ENCODE measurements around the gene DERL3.

The DERL3 gene

GRCh38 chr22:23796461-23796860, 42.3 kb downstream of the DERL3 start:
- Histone ChIP-seq H3K4me3 (ENCODE audit: low read depth, low read length) (no peak overlapping the region), H3K9me3 (ENCODE audit: control insufficient read depth, insufficient read depth, low read depth, low read length) (no peaks in the 10 kb centered on the region), H3K27me3 (ENCODE audit: control insufficient read depth, insufficient read depth, low read length) (no peaks in the 10 kb centered on the region), H3K9ac (ENCODE audit: low read length) (no peak overlapping the region), H3K4me1 (ENCODE audit: control insufficient read depth, insufficient read depth, low read length) (no peaks in the 10 kb centered on the region), H3K36me3 (ENCODE audit: control insufficient read depth, insufficient read depth, low read length) (peaks cover 81% of the 10 kb centered on the region), H3K27ac (ENCODE audit: low read depth, low read length) (no peak overlapping the region)

- Histone ChIP-seq H3K9me3 (ENCODE audit: control insufficient read depth, insufficient read depth, low read depth, low read length) (no peaks in the 10 kb centered on the region), H3K4me3 (ENCODE audit: low read depth, low read length) (no peak overlapping the region), H3K27ac (ENCODE audit: low read depth, low read length) (no peak overlapping the region), H3K27me3 (ENCODE audit: control insufficient read depth, insufficient read depth, low read length) (no peaks in the 10 kb centered on the region), H3K36me3 (ENCODE audit: control insufficient read depth, insufficient read depth, low read length) (peaks cover 70% of the 10 kb centered on the region), H3K9ac (ENCODE audit: low read length) (peak overlapping the region; percentile 17), H3K4me1 (ENCODE audit: control insufficient read depth, insufficient read depth, low read length) (peaks cover 16% of the 10 kb centered on the region)
Measured at GRCh38 chr22:23793326-23793725, 45.5 kb downstream of the DERL3 start.

GRCh38 chr22:23791738-23792645, 46.8 kb downstream of the DERL3 start:
- H3K4me3 ChIP-seq (ENCODE audit: low read depth, low read length) = no peak overlapping the region
- no peak overlapping the region for H3K9ac ChIP-seq (ENCODE audit: low read length)
- H3K27ac ChIP-seq (ENCODE audit: low read depth, low read length) = no peak overlapping the region
- H3K36me3 ChIP-seq (ENCODE audit: control insufficient read depth, insufficient read depth, low read length) = peaks cover 62% of the 10 kb centered on the region
- peaks cover 16% of the 10 kb centered on the region for H3K4me1 ChIP-seq (ENCODE audit: control insufficient read depth, insufficient read depth, low read length)
- H3K27me3 ChIP-seq (ENCODE audit: control insufficient read depth, insufficient read depth, low read length) = no peaks in the 10 kb centered on the region
- no peaks in the 10 kb centered on the region for H3K9me3 ChIP-seq (ENCODE audit: control insufficient read depth, insufficient read depth, low read depth, low read length)

GRCh38 chr22:23790819-23791737, 47.7 kb downstream of the DERL3 start:
- H3K9ac ChIP-seq (ENCODE audit: low read length) = no peak overlapping the region
- H3K27ac ChIP-seq (ENCODE audit: low read depth, low read length) = no peak overlapping the region
- no peaks in the 10 kb centered on the region for H3K27me3 ChIP-seq (ENCODE audit: control insufficient read depth, insufficient read depth, low read length)
- H3K9me3 ChIP-seq (ENCODE audit: control insufficient read depth, insufficient read depth, low read depth, low read length) = no peaks in the 10 kb centered on the region
- no peak overlapping the region for H3K4me3 ChIP-seq (ENCODE audit: low read depth, low read length)
- peaks cover 54% of the 10 kb centered on the region for H3K36me3 ChIP-seq (ENCODE audit: control insufficient read depth, insufficient read depth, low read length)
- peaks cover 22% of the 10 kb centered on the region for H3K4me1 ChIP-seq (ENCODE audit: control insufficient read depth, insufficient read depth, low read length)

GRCh38 chr22:23789638-23790037, 49.2 kb downstream of the DERL3 start:
- no peaks in the 10 kb centered on the region for H3K27me3 ChIP-seq (ENCODE audit: control insufficient read depth, insufficient read depth, low read length)
- no peak overlapping the region for H3K9ac ChIP-seq (ENCODE audit: low read length)
- H3K4me1 ChIP-seq (ENCODE audit: control insufficient read depth, insufficient read depth, low read length) = peaks cover 22% of the 10 kb centered on the region
- H3K36me3 ChIP-seq (ENCODE audit: control insufficient read depth, insufficient read depth, low read length) = peaks cover 41% of the 10 kb centered on the region
- H3K9me3 ChIP-seq (ENCODE audit: control insufficient read depth, insufficient read depth, low read depth, low read length) = no peaks in the 10 kb centered on the region
- no peak overlapping the region for H3K27ac ChIP-seq (ENCODE audit: low read depth, low read length)
- no peak overlapping the region for H3K4me3 ChIP-seq (ENCODE audit: low read depth, low read length)

GRCh38 chr22:23789121-23789520, 49.7 kb downstream of the DERL3 start:
- H3K27me3 ChIP-seq (ENCODE audit: control insufficient read depth, insufficient read depth, low read length) = no peaks in the 10 kb centered on the region
- peaks cover 22% of the 10 kb centered on the region for H3K4me1 ChIP-seq (ENCODE audit: control insufficient read depth, insufficient read depth, low read length)
- no peak overlapping the region for H3K9ac ChIP-seq (ENCODE audit: low read length)
- no peaks in the 10 kb centered on the region for H3K9me3 ChIP-seq (ENCODE audit: control insufficient read depth, insufficient read depth, low read depth, low read length)
- H3K36me3 ChIP-seq (ENCODE audit: control insufficient read depth, insufficient read depth, low read length) = peaks cover 36% of the 10 kb centered on the region
- no peak overlapping the region for H3K27ac ChIP-seq (ENCODE audit: low read depth, low read length)
- H3K4me3 ChIP-seq (ENCODE audit: low read depth, low read length) = no peak overlapping the region

- Histone ChIP-seq H3K36me3 (ENCODE audit: control insufficient read depth, insufficient read depth, low read length) (peaks cover 28% of the 10 kb centered on the region), H3K9me3 (ENCODE audit: control insufficient read depth, insufficient read depth, low read depth, low read length) (no peaks in the 10 kb centered on the region), H3K27me3 (ENCODE audit: control insufficient read depth, insufficient read depth, low read length) (no peaks in the 10 kb centered on the region), H3K4me1 (ENCODE audit: control insufficient read depth, insufficient read depth, low read length) (peaks cover 22% of the 10 kb centered on the region), H3K4me3 (ENCODE audit: low read depth, low read length) (peak overlapping the region; percentile 80), H3K27ac (ENCODE audit: low read depth, low read length) (no peak overlapping the region; the same call in 1 of the 2 replicates), H3K9ac (ENCODE audit: low read length) (peak overlapping the region; percentile 82)
Measured at GRCh38 chr22:23787910-23788309, 50.9 kb downstream of the DERL3 start.

GRCh38 chr22:23787600-23787896, 51.3 kb downstream of the DERL3 start:
- Histone ChIP-seq H3K9me3 (ENCODE audit: control insufficient read depth, insufficient read depth, low read depth, low read length) (no peaks in the 10 kb centered on the region), H3K4me3 (ENCODE audit: low read depth, low read length) (peak overlapping the region; percentile 80), H3K36me3 (ENCODE audit: control insufficient read depth, insufficient read depth, low read length) (peaks cover 24% of the 10 kb centered on the region), H3K27ac (ENCODE audit: low read depth, low read length) (no peak overlapping the region; the same call in 1 of the 2 replicates), H3K4me1 (ENCODE audit: control insufficient read depth, insufficient read depth, low read length) (peaks cover 22% of the 10 kb centered on the region), H3K9ac (ENCODE audit: low read length) (peak overlapping the region; percentile 82), H3K27me3 (ENCODE audit: control insufficient read depth, insufficient read depth, low read length) (no peaks in the 10 kb centered on the region)

GRCh38 chr22:23786752-23787599, 51.8 kb downstream of the DERL3 start, which contains the start of gene SMARCB1:
Gene SMARCB1 (plus strand): TSS chr22:23786966. CDS start chr22:23787170, 204 bp downstream.
- H3K27ac ChIP-seq (ENCODE audit: low read depth, low read length) = peak within 1 kb of the TSS; percentile 99
- H3K9me3 ChIP-seq (ENCODE audit: control insufficient read depth, insufficient read depth, low read depth, low read length) = no peaks in the 10 kb centered on the region
- peak within 1 kb of the TSS; percentile 80 for H3K4me3 ChIP-seq (ENCODE audit: low read depth, low read length)
- H3K36me3 ChIP-seq (ENCODE audit: control insufficient read depth, insufficient read depth, low read length) = peaks cover 18% of the 10 kb centered on the region
- peaks cover 22% of the 10 kb centered on the region for H3K4me1 ChIP-seq (ENCODE audit: control insufficient read depth, insufficient read depth, low read length)
- no peaks in the 10 kb centered on the region for H3K27me3 ChIP-seq (ENCODE audit: control insufficient read depth, insufficient read depth, low read length)
- H3K9ac ChIP-seq (ENCODE audit: low read length) = peak within 1 kb of the TSS; percentile 99

GRCh38 chr22:23786261-23786710, 52.5 kb downstream of the DERL3 start:
- Histone ChIP-seq H3K27ac (ENCODE audit: low read depth, low read length) (peak overlapping the region; percentile 99), H3K27me3 (ENCODE audit: control insufficient read depth, insufficient read depth, low read length) (no peaks in the 10 kb centered on the region), H3K4me1 (ENCODE audit: control insufficient read depth, insufficient read depth, low read length) (peaks cover 27% of the 10 kb centered on the region), H3K9ac (ENCODE audit: low read length) (peak overlapping the region; percentile 99), H3K4me3 (ENCODE audit: low read depth, low read length) (peak overlapping the region; percentile 80), H3K36me3 (ENCODE audit: control insufficient read depth, insufficient read depth, low read length) (peaks cover 12% of the 10 kb centered on the region; the same call in 1 of the 2 replicates), H3K9me3 (ENCODE audit: control insufficient read depth, insufficient read depth, low read depth, low read length) (no peaks in the 10 kb centered on the region)
